GM18873 (cell line): Measurements from ENCODE around the gene OR52K2.
"Not testable (repeated sequence)": the region's sequence is repeated elsewhere in the genome, so short reads cannot be mapped to it uniquely, and the experiment has no call there.

Experiments used
- ATAC-seq: cut with Tn5 transposase; IDR thresholded peaks from one replicate; pipeline ENCODE4 v1.9.1; 2021; ENCODE audit warnings: mild to moderate bottlenecking, moderate library complexity, moderate number of reproducible peaks; ENCODE audit not compliant: unreplicated experiment, low FRiP score

Gene OR52K2

GRCh38 chr11:4448995-4449394, at the start of gene OR52K2:
Gene OR52K2 (plus strand): TSS chr11:4449295. CDS start chr11:4449340, 45 bp downstream.
- no peak for ATAC-seq

- ATAC-seq: not testable (repeated sequence)
These were observed 42.9 kb upstream of the OR52K2 start for GRCh38 chr11:4406206-4406605.

GRCh38 chr11:4416306-4416705, 32.8 kb upstream of the OR52K2 start:
- no peak for ATAC-seq

GRCh38 chr11:4416816-4417215, 32.3 kb upstream of the OR52K2 start:
- no peak for ATAC-seq

GRCh38 chr11:4418403-4418802, 30.7 kb upstream of the OR52K2 start:
- ATAC-seq: no peak

GRCh38 chr11:4430051-4430450, 19.0 kb upstream of the OR52K2 start:
- no peak for ATAC-seq

GRCh38 chr11:4433856-4434255, 15.2 kb upstream of the OR52K2 start:
- ATAC-seq: no peak

- no peak for ATAC-seq
These were observed 12.7 kb upstream of the OR52K2 start for GRCh38 chr11:4436411-4436810.

GRCh38 chr11:4441515-4441914, 7.6 kb upstream of the OR52K2 start:
- ATAC-seq: no peak

GRCh38 chr11:4443232-4443891, 5.7 kb upstream of the OR52K2 start:
- no peak for ATAC-seq

GRCh38 chr11:4453118-4453517, 4.0 kb downstream of the OR52K2 start:
- no peak for ATAC-seq

- ATAC-seq: no peak
These were observed 4.9 kb downstream of the OR52K2 start for GRCh38 chr11:4454021-4454420.

- no peak for ATAC-seq
These were observed 6.3 kb downstream of the OR52K2 start for GRCh38 chr11:4455419-4455818.

- ATAC-seq: peak; percentile 91
These were observed 10.4 kb downstream of the OR52K2 start for GRCh38 chr11:4459500-4459899.

- no peak for ATAC-seq
These were observed 11.1 kb downstream of the OR52K2 start for GRCh38 chr11:4460151-4460550.

GRCh38 chr11:4464216-4465159, 15.4 kb downstream of the OR52K2 start:
- no peak for ATAC-seq

GRCh38 chr11:4465407-4465806, 16.3 kb downstream of the OR52K2 start:
- ATAC-seq: no peak

- ATAC-seq: no peak
These were observed 17.2 kb downstream of the OR52K2 start for GRCh38 chr11:4466131-4466870.

- no peak for ATAC-seq
These were observed 17.9 kb downstream of the OR52K2 start for GRCh38 chr11:4466871-4467442.

- ATAC-seq: no peak
These were observed 18.9 kb downstream of the OR52K2 start for GRCh38 chr11:4467811-4468606.
